ENCODE data around the gene NDUFA9.

- no peak for TF ChIP-seq GATA2 (IDR thresholded peaks at IDR 0.05; ENCODE audit: low read depth, low read length)
- no peak for TF ChIP-seq GATA3 (IDR thresholded peaks at IDR 0.05; ENCODE audit: low read depth, low read length)
Observed at GRCh38 chr12:4610481-4610880, 38.4 kb upstream of the NDUFA9 start.

All from SH-SY5Y (cell line).